ENCODE results near the gene PHF1. TPM values are rescaled to one million over a fixed set of nuclear protein-coding genes. Genes with fewer than 3 reads are reported as not detected.

The PHF1 gene
- total RNA-seq, 1 donor from 2014 or later = 13.2 TPM

DNA sequence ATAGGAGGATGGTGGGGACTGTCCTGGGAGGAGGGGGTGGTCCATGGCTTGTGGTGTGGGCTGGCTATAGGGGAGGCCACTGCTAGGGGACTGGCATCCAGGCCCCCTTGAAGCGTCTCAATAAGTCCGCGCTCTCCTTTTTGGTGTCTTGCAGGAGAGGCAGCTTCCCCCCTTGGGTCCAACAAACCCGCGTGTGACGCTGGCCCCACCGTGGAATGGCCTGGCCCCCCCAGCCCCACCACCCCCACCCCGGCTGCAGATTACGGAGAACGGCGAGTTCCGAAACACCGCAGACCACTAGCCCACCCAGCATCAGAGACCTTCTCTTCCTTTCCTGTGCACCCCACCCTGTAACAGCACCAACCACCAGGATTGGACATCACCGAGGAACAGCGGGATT lies 40.8 kb downstream of the PHF1 start:
- no peak for FAIRE-seq
- H3K36me3 ChIP-seq (ENCODE audit: control insufficient read depth, insufficient read depth, low read length) = peaks cover 15% of the 10 kb centered on the region
- no peak for DNase-seq (ENCODE audit: low read depth)
- no peak overlapping the region for H3K4me3 ChIP-seq (ENCODE audit: low read depth, low read length)
- TF ChIP-seq, protein P1, sequence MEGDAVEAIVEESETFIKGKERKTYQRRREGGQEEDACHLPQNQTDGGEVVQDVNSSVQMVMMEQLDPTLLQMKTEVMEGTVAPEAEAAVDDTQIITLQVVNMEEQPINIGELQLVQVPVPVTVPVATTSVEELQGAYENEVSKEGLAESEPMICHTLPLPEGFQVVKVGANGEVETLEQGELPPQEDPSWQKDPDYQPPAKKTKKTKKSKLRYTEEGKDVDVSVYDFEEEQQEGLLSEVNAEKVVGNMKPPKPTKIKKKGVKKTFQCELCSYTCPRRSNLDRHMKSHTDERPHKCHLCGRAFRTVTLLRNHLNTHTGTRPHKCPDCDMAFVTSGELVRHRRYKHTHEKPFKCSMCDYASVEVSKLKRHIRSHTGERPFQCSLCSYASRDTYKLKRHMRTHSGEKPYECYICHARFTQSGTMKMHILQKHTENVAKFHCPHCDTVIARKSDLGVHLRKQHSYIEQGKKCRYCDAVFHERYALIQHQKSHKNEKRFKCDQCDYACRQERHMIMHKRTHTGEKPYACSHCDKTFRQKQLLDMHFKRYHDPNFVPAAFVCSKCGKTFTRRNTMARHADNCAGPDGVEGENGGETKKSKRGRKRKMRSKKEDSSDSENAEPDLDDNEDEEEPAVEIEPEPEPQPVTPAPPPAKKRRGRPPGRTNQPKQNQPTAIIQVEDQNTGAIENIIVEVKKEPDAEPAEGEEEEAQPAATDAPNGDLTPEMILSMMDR (IDR thresholded peaks at IDR 0.05; ENCODE audit: insufficient read depth, low read length, severe bottlenecking) = no peak
- H3K27me3 ChIP-seq (ENCODE audit: control insufficient read depth, insufficient read depth, low read length) = no peaks in the 10 kb centered on the region

- no peak for FAIRE-seq
- no peak overlapping the region for H3K4me3 ChIP-seq (ENCODE audit: low read depth, low read length)
- TF ChIP-seq, protein P1 (IDR thresholded peaks at IDR 0.05; ENCODE audit: insufficient read depth, low read length, severe bottlenecking) = no peak
- no peaks in the 10 kb centered on the region for H3K27me3 ChIP-seq (ENCODE audit: control insufficient read depth, insufficient read depth, low read length)
- H3K36me3 ChIP-seq (ENCODE audit: control insufficient read depth, insufficient read depth, low read length) = peaks cover 14% of the 10 kb centered on the region
- no peak for DNase-seq (ENCODE audit: low read depth)
Observed at GRCh38 chr6:33452496-33452895, 41.7 kb downstream of the PHF1 start.

- peaks cover 9% of the 10 kb centered on the region for H3K36me3 ChIP-seq (ENCODE audit: control insufficient read depth, insufficient read depth, low read length)
- no peaks in the 10 kb centered on the region for H3K27me3 ChIP-seq (ENCODE audit: control insufficient read depth, insufficient read depth, low read length)
- no peak for DNase-seq (ENCODE audit: low read depth)
- no peak for FAIRE-seq
- TF ChIP-seq, protein P1 (IDR thresholded peaks at IDR 0.05; ENCODE audit: insufficient read depth, low read length, severe bottlenecking) = no peak
- peak overlapping the region; percentile 88 for H3K4me3 ChIP-seq (ENCODE audit: low read depth, low read length)
Observed at GRCh38 chr6:33453393-33454008, 42.7 kb downstream of the PHF1 start.

DNA sequence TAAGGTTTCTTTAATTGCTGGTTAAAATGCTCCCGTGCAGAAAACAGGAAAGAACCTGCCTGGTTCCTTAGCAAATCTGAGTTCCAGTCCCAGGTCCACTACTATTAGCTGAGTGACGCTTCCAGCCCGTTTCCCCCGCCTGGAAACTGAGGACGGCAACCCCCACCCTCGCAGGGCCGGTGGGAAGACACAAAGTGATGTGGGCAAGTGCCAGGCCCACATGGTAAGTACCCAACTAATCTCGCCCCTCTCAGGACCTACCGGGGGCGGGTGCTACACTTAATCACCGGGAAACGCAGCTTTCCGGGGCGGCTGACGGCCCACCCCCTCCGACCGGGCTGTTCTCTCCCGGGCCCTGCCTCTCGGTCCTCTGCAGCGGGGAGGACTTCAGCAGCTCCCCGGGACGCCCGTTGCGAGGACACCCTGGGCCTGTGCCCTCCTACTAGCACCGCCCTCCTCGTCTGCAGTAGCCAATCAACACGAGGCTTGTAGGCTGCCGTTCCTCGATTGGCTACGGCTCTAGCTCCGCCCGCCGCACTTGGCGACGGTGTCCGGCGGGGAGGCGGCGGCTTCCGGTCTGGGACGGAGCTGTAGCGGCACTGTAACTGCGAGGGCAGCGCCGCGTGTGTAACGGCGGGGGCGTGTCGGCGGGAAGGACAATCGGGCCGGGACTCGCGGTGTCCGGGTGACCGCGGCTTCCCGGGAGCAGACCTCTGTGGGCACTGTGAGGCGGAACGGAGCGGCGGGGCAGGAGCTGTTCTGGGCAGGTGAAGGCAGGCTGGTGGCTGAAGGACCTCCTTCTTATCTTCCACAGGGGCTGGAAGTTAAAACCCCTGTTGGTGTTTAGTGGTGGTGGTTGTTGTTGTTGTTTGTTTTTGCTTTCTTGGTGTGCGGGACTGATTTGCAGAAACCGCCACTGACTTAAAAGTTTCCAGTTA lies 43.5 kb downstream of the PHF1 start, which contains the start of gene ZBTB9:
Gene ZBTB9, plus strand, starts transcription at position 568 of the 938 bp plus-strand sequence. CDS start 525 bp downstream, outside the sequence.
- Histone ChIP-seq H3K27me3 (ENCODE audit: control insufficient read depth, insufficient read depth, low read length) (no peaks in the 10 kb centered on the region), H3K4me3 (ENCODE audit: low read depth, low read length) (peak within 1 kb of the TSS; percentile 88), H3K36me3 (ENCODE audit: control insufficient read depth, insufficient read depth, low read length) (peaks cover 8% of the 10 kb centered on the region)
- TF ChIP-seq, protein P1 (IDR thresholded peaks at IDR 0.05; ENCODE audit: insufficient read depth, low read length, severe bottlenecking) = no peak
- peak; percentile 94 for DNase-seq (ENCODE audit: low read depth)
- no peak for FAIRE-seq

- DNase-seq (ENCODE audit: low read depth) = no peak
- FAIRE-seq = no peak
Observed at GRCh38 chr6:33455051-33455450, 44.2 kb downstream of the PHF1 start.

More at GRCh38 chr6:33455051-33455450, 44.2 kb downstream of the PHF1 start:
- Histone ChIP-seq H3K4me3 (ENCODE audit: low read depth, low read length) (peak overlapping the region; percentile 88), H3K27me3 (ENCODE audit: control insufficient read depth, insufficient read depth, low read length) (no peaks in the 10 kb centered on the region), H3K36me3 (ENCODE audit: control insufficient read depth, insufficient read depth, low read length) (peaks cover 8% of the 10 kb centered on the region)
- TF ChIP-seq, protein P1 (IDR thresholded peaks at IDR 0.05; ENCODE audit: insufficient read depth, low read length, severe bottlenecking) = no peak
